Neural cell (in vitro differentiated cells): ENCODE results near the gene UQCRQ. TPM values are rescaled to one million over a fixed set of nuclear protein-coding genes. Genes with fewer than 3 reads are reported as not detected.

ENCODE experiments used
- H2AFZ ChIP-seq: fragments of 200-600, 300-800 bp; sonication (generic), shearing (Covaris generic); 2 replicates; pipeline ENCODE4 v1.6.0; 2014; ENCODE audit warnings: low read depth, mild to moderate bottlenecking, antibody characterized with exemption, low read length, moderate library complexity
- H3F3A ChIP-seq: fragments of 200-600 bp; shearing (Covaris generic); 2 replicates; pipeline ENCODE4 v1.6.1; 2016; ENCODE audit warnings: mild to moderate bottlenecking, moderate library complexity, mixed read lengths, antibody characterized with exemption, low read length; ENCODE audit not compliant: insufficient read depth, poor library complexity, severe bottlenecking
- H3K27ac ChIP-seq: fragments of 200-600, 300-800 bp; sonication (generic), shearing (Covaris generic); 2 replicates; pipeline ENCODE4 v1.5.1; 2014; ENCODE audit warnings: mild to moderate bottlenecking, low read length, moderate library complexity
- H3K27me3 ChIP-seq: fragments of 300-800, 200-600 bp; sonication (generic), shearing (Covaris generic); 2 replicates; pipeline ENCODE4 v1.6.0; 2014; ENCODE audit warnings: mild to moderate bottlenecking, low read depth, low read length, moderate library complexity; ENCODE audit not compliant: insufficient read depth
- H3K36me3 ChIP-seq: fragments of 300-800, 200-600 bp; sonication (generic), shearing (Covaris generic); 2 replicates; pipeline ENCODE4 v1.5.1; 2014; ENCODE audit warnings: mild to moderate bottlenecking, antibody characterized with exemption, low read length, moderate library complexity; ENCODE audit not compliant: insufficient read depth
- H3K4me2 ChIP-seq: fragments of 300-800, 200-600 bp; sonication (generic), shearing (Covaris generic); 2 replicates; pipeline ENCODE4 v1.6.0; 2014; ENCODE audit warnings: mild to moderate bottlenecking, low read length
- H3K4me3 ChIP-seq: fragments of 300-800, 200-600 bp; sonication (generic), shearing (Covaris generic); 2 replicates; pipeline ENCODE4 v1.5.1; 2014; ENCODE audit warnings: mild to moderate bottlenecking, low read length, moderate library complexity
- H3K79me2 ChIP-seq: fragments of 200-600 bp; shearing (Covaris generic); replicated peaks from 2 replicates; pipeline ENCODE4 v1.6.0; 2014; ENCODE audit warnings: mild to moderate bottlenecking, low read length, moderate library complexity; ENCODE audit not compliant: insufficient read depth
- H3K9ac ChIP-seq: fragments of 300-800, 200-600 bp; sonication (generic), shearing (Covaris generic); 2 replicates; pipeline ENCODE4 v1.6.1; 2016; ENCODE audit warnings: mild to moderate bottlenecking, low read length, mixed read lengths
- H3K9me2 ChIP-seq: fragments of 200-600 bp; shearing (Covaris generic); 2 replicates; pipeline ENCODE4 v1.6.1; 2016; ENCODE audit warnings: mild to moderate bottlenecking, low read length, mixed read lengths; ENCODE audit not compliant: insufficient read depth
- H3K9me3 ChIP-seq: fragments of 200-600, 300-800 bp; sonication (generic), shearing (Covaris generic); 2 replicates; pipeline ENCODE4 v1.6.1; 2016; ENCODE audit warnings: mild to moderate bottlenecking, mixed run types, low read length, moderate library complexity, mixed read lengths
- H4K20me1 ChIP-seq: fragments of 200-600 bp; shearing (Covaris generic); 2 replicates; pipeline ENCODE4 v1.6.1; 2016; ENCODE audit warnings: mild to moderate bottlenecking, mixed run types; ENCODE audit not compliant: insufficient read depth
- EP300 ChIP-seq: fragments of 450-650 bp; conservative IDR thresholded peaks from 2 replicates; pipeline ENCODE4 v1.6.1; 2014; ENCODE audit warnings: antibody characterized with exemption, mild to moderate bottlenecking, moderate library complexity; ENCODE audit not compliant: poor library complexity, severe bottlenecking
- EZH2 ChIP-seq: fragments of 200-600, 300-800 bp; shearing (Covaris generic), sonication (generic); IDR thresholded peaks from 2 replicates; pipeline ENCODE4 v1.6.1; 2014; ENCODE audit warnings: antibody characterized with exemption, low read length, borderline replicate concordance, mild to moderate bottlenecking; ENCODE audit not compliant: insufficient read depth, poor library complexity, severe bottlenecking
- MXI1 ChIP-seq: fragments of 450-650 bp; conservative IDR thresholded peaks from 2 replicates; pipeline ENCODE4 v1.6.1; 2014; ENCODE audit warnings: antibody characterized with exemption, mild to moderate bottlenecking; ENCODE audit not compliant: poor library complexity, severe bottlenecking
- POLR2AphosphoS5 ChIP-seq: IDR thresholded peaks from 2 replicates; pipeline ENCODE4 v1.6.1; 2012
- RAD21 ChIP-seq: fragments of 450-650 bp; conservative IDR thresholded peaks from 2 replicates; pipeline ENCODE4 v1.6.1; 2014; ENCODE audit warnings: antibody characterized with exemption, mild to moderate bottlenecking, moderate library complexity
- REST ChIP-seq: IDR thresholded peaks from 2 replicates; pipeline ENCODE4 v1.6.1; 2012; ENCODE audit warnings: borderline replicate concordance
- SMC3 ChIP-seq: fragments of 450-650 bp; conservative IDR thresholded peaks from 2 replicates; pipeline ENCODE4 v1.6.1; 2014; ENCODE audit warnings: antibody characterized with exemption, mild to moderate bottlenecking, moderate library complexity; ENCODE audit not compliant: poor library complexity
- TAF1 ChIP-seq: IDR thresholded peaks from 2 replicates; pipeline ENCODE4 v1.6.1; 2012; ENCODE audit warnings: low read depth
- polyA plus RNA-seq: library from polyadenylated mRNA; depleted of rRNA; stranded (reverse); fragments of >200 nt; gene quantifications from 2 replicates; pipeline ENCODE4 v1.2.3, GENCODE V29; 2014
- TF ChIP-seq, protein P1 (sequence below): fragments of 450-650 bp; IDR thresholded peaks from 2 replicates; pipeline ENCODE4 v1.5.1; 2014; ENCODE audit warnings: antibody characterized with exemption, mild to moderate bottlenecking, moderate library complexity; ENCODE audit not compliant: poor library complexity, severe bottlenecking

Gene UQCRQ
- polyA plus RNA-seq, 1 donor from 2014 or later, result 444 TPM

DNA sequence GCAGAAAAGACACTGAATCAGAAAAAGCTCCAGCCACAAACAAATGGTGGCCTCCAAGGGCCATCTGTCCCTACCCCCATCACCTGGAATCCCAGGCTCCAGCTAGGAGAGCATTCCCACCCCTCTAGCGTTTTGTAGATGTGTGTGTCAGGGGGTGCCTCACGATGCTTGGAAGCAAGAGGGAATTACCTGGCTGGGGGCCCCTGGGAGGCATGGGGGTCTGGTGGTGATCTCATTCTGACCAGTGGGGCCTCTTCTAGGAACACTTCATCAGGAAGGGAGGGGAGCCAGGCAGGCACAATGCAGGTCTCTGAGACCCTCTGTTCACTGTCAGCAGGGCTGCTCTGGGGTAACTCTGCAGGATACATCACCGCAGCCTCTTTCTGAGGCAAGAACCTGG is 42.0 kb upstream of the UQCRQ start:
- no peaks in the 10 kb centered on the region for H3F3A ChIP-seq
- TF ChIP-seq POLR2AphosphoS5 (no peak), EP300 (no peak), EZH2 (no peak), RAD21 (no peak), REST (no peak), MXI1 (no peak), SMC3 (no peak), TAF1 (no peak)
- TF ChIP-seq, protein P1, sequence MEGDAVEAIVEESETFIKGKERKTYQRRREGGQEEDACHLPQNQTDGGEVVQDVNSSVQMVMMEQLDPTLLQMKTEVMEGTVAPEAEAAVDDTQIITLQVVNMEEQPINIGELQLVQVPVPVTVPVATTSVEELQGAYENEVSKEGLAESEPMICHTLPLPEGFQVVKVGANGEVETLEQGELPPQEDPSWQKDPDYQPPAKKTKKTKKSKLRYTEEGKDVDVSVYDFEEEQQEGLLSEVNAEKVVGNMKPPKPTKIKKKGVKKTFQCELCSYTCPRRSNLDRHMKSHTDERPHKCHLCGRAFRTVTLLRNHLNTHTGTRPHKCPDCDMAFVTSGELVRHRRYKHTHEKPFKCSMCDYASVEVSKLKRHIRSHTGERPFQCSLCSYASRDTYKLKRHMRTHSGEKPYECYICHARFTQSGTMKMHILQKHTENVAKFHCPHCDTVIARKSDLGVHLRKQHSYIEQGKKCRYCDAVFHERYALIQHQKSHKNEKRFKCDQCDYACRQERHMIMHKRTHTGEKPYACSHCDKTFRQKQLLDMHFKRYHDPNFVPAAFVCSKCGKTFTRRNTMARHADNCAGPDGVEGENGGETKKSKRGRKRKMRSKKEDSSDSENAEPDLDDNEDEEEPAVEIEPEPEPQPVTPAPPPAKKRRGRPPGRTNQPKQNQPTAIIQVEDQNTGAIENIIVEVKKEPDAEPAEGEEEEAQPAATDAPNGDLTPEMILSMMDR, result no peak
- no peak overlapping the region for H2AFZ ChIP-seq
- no peak overlapping the region for H3K27ac ChIP-seq
- no peaks in the 10 kb centered on the region for H3K79me2 ChIP-seq
- H3K9ac ChIP-seq, result no peak overlapping the region
- H4K20me1 ChIP-seq, result no peaks in the 10 kb centered on the region
- H3K4me3 ChIP-seq, result no peak overlapping the region
- no peak overlapping the region for H3K4me2 ChIP-seq
- no peaks in the 10 kb centered on the region for H3K9me3 ChIP-seq
- H3K27me3 ChIP-seq, result peaks cover 64% of the 10 kb centered on the region
- no peaks in the 10 kb centered on the region for H3K36me3 ChIP-seq
- H3K9me2 ChIP-seq, result no peaks in the 10 kb centered on the region

DNA sequence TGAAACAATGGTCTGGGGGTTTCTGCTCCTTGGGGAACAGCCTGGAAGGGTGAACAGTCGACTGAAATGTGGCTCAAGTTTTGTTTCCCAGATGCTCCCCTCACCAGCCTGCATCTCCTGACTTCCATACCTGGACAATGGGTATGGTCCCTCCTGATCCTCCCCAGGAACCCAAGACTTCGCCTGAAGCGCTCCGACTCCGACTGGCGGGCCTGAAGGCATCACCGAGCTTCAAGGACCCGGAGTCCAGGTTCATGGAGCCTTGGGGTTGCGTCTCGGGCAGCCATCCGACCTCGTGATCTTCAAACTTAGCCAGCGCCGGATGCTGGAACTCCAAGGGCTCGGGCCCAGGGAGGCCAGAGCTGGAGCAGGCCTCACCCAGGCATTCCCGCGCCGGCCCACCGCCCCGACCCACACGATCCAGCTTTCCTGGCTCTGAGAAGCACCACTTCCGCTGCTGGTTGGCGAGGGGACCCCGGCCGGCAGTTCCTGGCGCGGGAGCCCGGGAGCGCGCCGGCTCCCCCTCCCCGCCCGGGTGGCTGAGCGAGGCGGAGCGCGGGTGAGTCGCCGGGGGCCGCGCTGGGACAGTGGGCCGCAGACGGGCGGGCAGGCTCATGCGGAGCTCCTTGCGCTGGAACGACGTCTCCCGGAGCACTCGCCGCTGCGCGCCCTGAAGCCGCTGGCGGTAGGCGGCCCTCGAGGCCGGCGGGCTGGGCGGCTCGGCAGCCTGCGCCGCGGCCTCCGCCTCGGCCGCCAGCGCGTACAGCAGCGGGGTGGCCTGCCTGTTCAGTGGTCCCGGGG is 41.2 kb upstream of the UQCRQ start:
- Histone ChIP-seq H3F3A (no peaks in the 10 kb centered on the region), H3K9ac (no peak overlapping the region), H3K9me2 (no peaks in the 10 kb centered on the region), H3K4me2 (no peak overlapping the region), H3K27ac (no peak overlapping the region), H4K20me1 (no peaks in the 10 kb centered on the region), H3K36me3 (no peaks in the 10 kb centered on the region), H3K79me2 (no peaks in the 10 kb centered on the region), H3K27me3 (peaks cover 72% of the 10 kb centered on the region), H2AFZ (no peak overlapping the region), H3K4me3 (no peak overlapping the region), H3K9me3 (no peaks in the 10 kb centered on the region)
- no peak for TF ChIP-seq TAF1
- TF ChIP-seq, protein P1, result no peak
- no peak for TF ChIP-seq EP300
- TF ChIP-seq SMC3, result no peak
- no peak for TF ChIP-seq EZH2
- TF ChIP-seq POLR2AphosphoS5, result no peak
- TF ChIP-seq RAD21, result no peak
- no peak for TF ChIP-seq MXI1
- TF ChIP-seq REST, result no peak
